ENCODE data around the gene MTHFSD. TPM values are rescaled to one million over a fixed set of nuclear protein-coding genes. Genes with fewer than 3 reads are reported as not detected.

Gene MTHFSD
- total RNA-seq, 2 donors from 2014 or later = 23.7 to 43.8 TPM

DNA sequence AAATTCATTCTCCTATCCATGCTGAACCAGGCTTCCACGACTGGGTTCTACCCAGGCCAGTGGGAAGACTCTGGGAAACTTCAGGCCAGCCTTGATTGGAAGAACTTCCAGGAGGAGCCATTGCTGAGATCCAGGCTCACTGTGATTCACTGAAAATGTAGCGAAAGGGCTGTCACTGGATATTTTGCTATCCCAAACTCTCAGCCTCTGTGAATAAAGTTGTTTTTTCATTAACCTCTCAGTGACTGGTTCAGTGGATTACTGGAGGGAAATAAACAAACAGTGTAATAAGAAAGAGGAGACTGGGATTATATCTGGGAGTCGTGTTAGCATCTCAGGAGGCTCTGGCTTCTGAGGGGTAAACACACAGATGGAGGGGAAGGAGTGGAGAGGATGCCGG lies 26.4 kb upstream of the MTHFSD start:
- Histone ChIP-seq H3K4me1 (replicated peaks) (no peaks in the 10 kb centered on the region), H3K4me3 (no peak overlapping the region), H3K27ac (no peak overlapping the region), H3K27me3 (replicated peaks; ENCODE audit: insufficient read depth) (peaks cover 30% of the 10 kb centered on the region), H3K9me3 (no peaks in the 10 kb centered on the region), H3K36me3 (no peaks in the 10 kb centered on the region)
- DNase-seq (ENCODE audit: low spot score) = no peak
- 86% methylated on average over 4 of the region's 4 CpGs for WGBS
- no peak for TF ChIP-seq POLR2A (IDR thresholded peaks at IDR 0.05)
- TF ChIP-seq, protein P1, sequence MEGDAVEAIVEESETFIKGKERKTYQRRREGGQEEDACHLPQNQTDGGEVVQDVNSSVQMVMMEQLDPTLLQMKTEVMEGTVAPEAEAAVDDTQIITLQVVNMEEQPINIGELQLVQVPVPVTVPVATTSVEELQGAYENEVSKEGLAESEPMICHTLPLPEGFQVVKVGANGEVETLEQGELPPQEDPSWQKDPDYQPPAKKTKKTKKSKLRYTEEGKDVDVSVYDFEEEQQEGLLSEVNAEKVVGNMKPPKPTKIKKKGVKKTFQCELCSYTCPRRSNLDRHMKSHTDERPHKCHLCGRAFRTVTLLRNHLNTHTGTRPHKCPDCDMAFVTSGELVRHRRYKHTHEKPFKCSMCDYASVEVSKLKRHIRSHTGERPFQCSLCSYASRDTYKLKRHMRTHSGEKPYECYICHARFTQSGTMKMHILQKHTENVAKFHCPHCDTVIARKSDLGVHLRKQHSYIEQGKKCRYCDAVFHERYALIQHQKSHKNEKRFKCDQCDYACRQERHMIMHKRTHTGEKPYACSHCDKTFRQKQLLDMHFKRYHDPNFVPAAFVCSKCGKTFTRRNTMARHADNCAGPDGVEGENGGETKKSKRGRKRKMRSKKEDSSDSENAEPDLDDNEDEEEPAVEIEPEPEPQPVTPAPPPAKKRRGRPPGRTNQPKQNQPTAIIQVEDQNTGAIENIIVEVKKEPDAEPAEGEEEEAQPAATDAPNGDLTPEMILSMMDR (IDR thresholded peaks at IDR 0.05) = no peak
- no peak for TF ChIP-seq POLR2AphosphoS5 (IDR thresholded peaks at IDR 0.05)
- intact Hi-C loops (cut with DNase I) = no loop called here

DNA sequence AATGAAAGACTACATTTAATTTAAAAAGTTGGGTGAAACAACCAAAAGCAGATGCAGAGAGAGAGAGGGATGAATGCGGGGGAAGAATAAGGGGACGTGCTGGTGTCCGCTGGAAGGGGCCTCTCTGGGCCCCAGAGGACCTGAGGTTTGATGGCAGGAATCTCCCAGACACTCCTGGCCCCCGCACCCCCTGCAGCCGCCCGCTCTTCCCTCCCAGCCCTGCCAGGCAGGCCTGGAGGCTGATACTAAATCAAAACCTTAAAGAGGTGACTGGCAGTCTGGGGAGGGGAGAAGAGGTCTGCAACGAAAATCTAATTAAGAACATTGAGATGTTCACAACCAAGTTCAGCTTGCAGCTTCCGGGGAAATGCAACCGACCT lies 25.7 kb upstream of the MTHFSD start:
- 94% methylated on average over 9 of the region's 9 CpGs for WGBS
- no peak for TF ChIP-seq POLR2AphosphoS5 (IDR thresholded peaks at IDR 0.05)
- TF ChIP-seq POLR2A (IDR thresholded peaks at IDR 0.05) = no peak
- TF ChIP-seq, protein P1 (IDR thresholded peaks at IDR 0.05) = no peak
- no peak for DNase-seq (ENCODE audit: low spot score)
- H3K4me3 ChIP-seq = no peak overlapping the region
- no peak overlapping the region for H3K27ac ChIP-seq
- peaks cover 34% of the 10 kb centered on the region for H3K27me3 ChIP-seq (replicated peaks; ENCODE audit: insufficient read depth)
- no peaks in the 10 kb centered on the region for H3K4me1 ChIP-seq (replicated peaks)
- H3K36me3 ChIP-seq = no peaks in the 10 kb centered on the region
- no peaks in the 10 kb centered on the region for H3K9me3 ChIP-seq
- intact Hi-C loops (cut with DNase I) = no loop called here

DNA sequence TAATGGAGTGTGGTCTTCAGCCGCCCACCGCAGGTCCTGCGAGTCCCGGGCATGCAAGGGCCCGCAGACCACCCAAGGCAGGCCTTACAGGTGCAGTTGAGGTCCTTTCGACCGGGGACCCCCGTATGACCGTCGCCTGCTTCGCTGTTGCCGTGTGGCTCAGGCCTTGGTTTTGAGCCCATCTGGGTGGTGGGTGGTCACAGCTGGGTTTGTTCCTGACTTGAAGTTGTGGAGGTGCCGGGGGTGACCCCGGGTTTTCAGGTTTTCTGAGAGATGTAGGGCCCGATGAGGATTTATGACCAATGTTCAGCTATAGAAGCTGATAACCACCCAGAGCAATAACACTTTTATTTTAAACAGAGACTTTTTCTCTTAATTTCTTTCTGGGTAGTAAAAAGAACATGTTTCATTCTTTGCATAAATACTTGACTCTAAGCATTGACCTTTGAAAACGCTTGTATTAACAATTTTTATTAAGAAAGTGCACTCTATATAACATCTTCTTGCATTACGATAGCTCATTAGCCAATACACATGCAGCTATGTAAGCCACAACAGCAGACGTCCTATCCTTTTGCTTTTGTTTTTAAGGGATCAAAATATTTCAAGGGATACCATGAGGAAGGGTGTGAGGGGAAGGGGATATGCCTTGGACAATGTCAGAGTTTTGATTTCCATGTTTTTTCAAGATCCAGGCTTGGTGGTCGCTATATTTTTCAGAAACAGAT lies 25.2 kb upstream of the MTHFSD start:
- Histone ChIP-seq H3K4me3 (no peak overlapping the region), H3K27me3 (replicated peaks; ENCODE audit: insufficient read depth) (peaks cover 38% of the 10 kb centered on the region)

DNA sequence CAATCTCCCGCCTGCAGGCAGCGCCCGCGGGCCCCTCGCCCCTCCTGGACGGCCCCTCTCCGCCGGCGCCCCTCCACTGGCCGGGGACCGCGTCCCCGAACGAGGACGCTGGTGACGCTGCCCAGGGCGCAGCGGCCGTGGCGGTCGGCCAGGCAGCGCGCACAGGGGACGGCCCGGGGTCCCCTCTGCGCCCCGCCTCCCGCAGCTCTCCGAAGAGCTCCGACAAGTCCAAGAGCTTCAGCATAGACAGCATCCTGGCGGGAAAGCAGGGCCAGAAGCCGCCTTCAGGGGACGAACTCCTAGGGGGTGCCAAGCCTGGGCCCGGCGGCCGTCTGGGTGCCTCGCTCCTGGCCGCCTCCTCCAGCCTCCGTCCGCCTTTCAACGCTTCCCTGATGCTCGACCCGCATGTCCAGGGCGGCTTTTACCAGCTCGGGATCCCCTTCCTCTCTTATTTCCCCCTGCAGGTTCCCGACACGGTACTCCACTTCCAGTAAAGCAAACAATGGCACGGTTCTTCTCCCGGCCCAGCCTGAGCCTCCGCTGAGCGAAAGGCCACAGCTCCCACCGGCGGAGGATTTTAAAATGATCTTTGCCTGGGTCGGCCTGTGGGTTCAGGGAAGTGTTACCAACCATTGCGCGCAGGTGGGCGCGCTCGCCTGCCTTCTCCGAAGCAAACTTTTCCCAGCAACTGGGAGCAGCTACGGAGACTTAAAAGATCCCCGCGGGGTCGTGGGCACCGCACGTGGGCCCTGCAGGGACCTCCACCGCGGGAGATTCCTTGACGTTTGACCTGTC lies 24.4 kb upstream of the MTHFSD start:
- intact Hi-C loops (cut with DNase I) = no loop called here
- DNase-seq (ENCODE audit: low spot score) = no peak
- Histone ChIP-seq H3K9me3 (no peaks in the 10 kb centered on the region), H3K27me3 (replicated peaks; ENCODE audit: insufficient read depth) (peaks cover 40% of the 10 kb centered on the region), H3K36me3 (no peaks in the 10 kb centered on the region), H3K27ac (no peak overlapping the region), H3K4me3 (peak overlapping the region in 1 of 2 donors; percentile 8), H3K4me1 (replicated peaks) (no peaks in the 10 kb centered on the region)
- 26% methylated on average over 59 of the region's 69 CpGs for WGBS
- TF ChIP-seq POLR2AphosphoS5 (IDR thresholded peaks at IDR 0.05) (no peak), POLR2A (IDR thresholded peaks at IDR 0.05) (no peak)
- TF ChIP-seq, protein P1 (IDR thresholded peaks at IDR 0.05) = no peak

More for the DNA sequence above, 25.2 kb upstream of the MTHFSD start:
- TF ChIP-seq POLR2A (IDR thresholded peaks at IDR 0.05) (no peak), POLR2AphosphoS5 (IDR thresholded peaks at IDR 0.05) (no peak)
- TF ChIP-seq, protein P1 (IDR thresholded peaks at IDR 0.05) = no peak
- Histone ChIP-seq H3K27ac (no peak overlapping the region), H3K9me3 (no peaks in the 10 kb centered on the region), H3K4me1 (replicated peaks) (no peaks in the 10 kb centered on the region), H3K36me3 (no peaks in the 10 kb centered on the region)
- intact Hi-C loops (cut with DNase I) = no loop called here
- 85% methylated on average over 19 of the region's 19 CpGs for WGBS
- DNase-seq (ENCODE audit: low spot score) = no peak
